EL (cell line): ENCODE measurements around the gene RXFP1.

Source experiments
- DNase-seq: peaks from one replicate; pipeline ENCODE4 v3.0.0-alpha.2; 2016

The RXFP1 gene

GRCh38 chr4:158544141-158544540 is 22.5 kb downstream of the RXFP1 start:
- no peak for DNase-seq

GRCh38 chr4:158553364-158553763 is 31.7 kb downstream of the RXFP1 start:
- DNase-seq, result no peak

- DNase-seq, result no peak
Measured at GRCh38 chr4:158560284-158560683, 38.6 kb downstream of the RXFP1 start.

GRCh38 chr4:158566860-158567259 is 45.2 kb downstream of the RXFP1 start:
- DNase-seq, result no peak

- no peak for DNase-seq
Measured at GRCh38 chr4:158571736-158572135, 50.1 kb downstream of the RXFP1 start.

GRCh38 chr4:158572608-158573007 is 50.9 kb downstream of the RXFP1 start:
- no peak for DNase-seq

- peak; percentile 45 for DNase-seq
Measured at GRCh38 chr4:158578476-158578875, 56.8 kb downstream of the RXFP1 start.

- DNase-seq, result no peak
Measured at GRCh38 chr4:158580064-158580463, 58.4 kb downstream of the RXFP1 start.

GRCh38 chr4:158581161-158581560 is 59.5 kb downstream of the RXFP1 start:
- peak; percentile 38 for DNase-seq

- DNase-seq, result no peak
Measured at GRCh38 chr4:158586881-158587280, 65.2 kb downstream of the RXFP1 start.

- DNase-seq, result no peak
Measured at GRCh38 chr4:158588285-158588684, 66.6 kb downstream of the RXFP1 start.

GRCh38 chr4:158588777-158589176 is 67.1 kb downstream of the RXFP1 start:
- no peak for DNase-seq

GRCh38 chr4:158590306-158590705 is 68.6 kb downstream of the RXFP1 start:
- DNase-seq, result no peak

- no peak for DNase-seq
Measured at GRCh38 chr4:158590824-158591223, 69.1 kb downstream of the RXFP1 start.

- DNase-seq, result no peak
Measured at GRCh38 chr4:158597879-158598596, 76.4 kb downstream of the RXFP1 start.

GRCh38 chr4:158599150-158599549 is 77.5 kb downstream of the RXFP1 start:
- DNase-seq, result peak; percentile 18

GRCh38 chr4:158599765-158600498 is 78.2 kb downstream of the RXFP1 start:
- no peak for DNase-seq

GRCh38 chr4:158604369-158604768 is 82.7 kb downstream of the RXFP1 start:
- no peak for DNase-seq

GRCh38 chr4:158605393-158605792 is 83.7 kb downstream of the RXFP1 start:
- no peak for DNase-seq

- DNase-seq, result no peak
Measured at GRCh38 chr4:158606969-158607368, 85.3 kb downstream of the RXFP1 start.

GRCh38 chr4:158609116-158609515 is 87.4 kb downstream of the RXFP1 start:
- DNase-seq, result no peak

GRCh38 chr4:158610790-158611189 is 89.1 kb downstream of the RXFP1 start:
- DNase-seq, result peak; percentile 8

- no peak for DNase-seq
Measured at GRCh38 chr4:158613046-158613445, 91.4 kb downstream of the RXFP1 start.

GRCh38 chr4:158617956-158618355 is 96.3 kb downstream of the RXFP1 start:
- DNase-seq, result no peak

GRCh38 chr4:158621729-158622128 is 100.0 kb downstream of the RXFP1 start:
- DNase-seq, result no peak
